HG02884 (cell line): ENCODE results near the gene SCN9A.
"Not testable (repeated sequence)": the region's sequence is repeated elsewhere in the genome, so short reads cannot be mapped to it uniquely, and the experiment has no call there.

Source experiments
- ATAC-seq: cut with Tn5 transposase; IDR thresholded peaks from one replicate; pipeline ENCODE4 v1.9.1; 2021; ENCODE audit warnings: mild to moderate bottlenecking, moderate library complexity; ENCODE audit not compliant: unreplicated experiment

Gene SCN9A

GRCh38 chr2:166376488-166376828 is 714 bp upstream of the SCN9A start:
- ATAC-seq = no peak

- no peak for ATAC-seq
These were observed 479 bp downstream of the SCN9A start for GRCh38 chr2:166375195-166375735.

DNA sequence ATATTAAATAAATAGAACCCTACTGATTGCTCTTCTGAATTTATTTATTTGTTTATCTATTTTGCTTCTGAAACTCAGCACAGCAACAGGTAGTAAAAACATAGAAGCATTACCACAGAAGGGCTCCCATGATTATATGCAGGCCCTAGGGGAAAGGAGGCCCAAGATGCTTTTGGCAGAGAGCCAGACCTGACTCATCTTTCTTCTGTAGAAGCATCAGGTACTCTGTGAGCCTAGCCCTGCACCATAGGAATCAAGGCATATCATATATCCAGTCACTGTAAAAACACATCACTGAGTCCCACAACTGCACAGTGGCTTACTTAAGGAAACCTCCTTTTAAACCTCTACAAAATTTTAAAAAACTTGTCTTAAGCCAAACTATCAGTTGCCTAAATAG is 1.8 kb downstream of the SCN9A start:
- ATAC-seq = no peak

DNA sequence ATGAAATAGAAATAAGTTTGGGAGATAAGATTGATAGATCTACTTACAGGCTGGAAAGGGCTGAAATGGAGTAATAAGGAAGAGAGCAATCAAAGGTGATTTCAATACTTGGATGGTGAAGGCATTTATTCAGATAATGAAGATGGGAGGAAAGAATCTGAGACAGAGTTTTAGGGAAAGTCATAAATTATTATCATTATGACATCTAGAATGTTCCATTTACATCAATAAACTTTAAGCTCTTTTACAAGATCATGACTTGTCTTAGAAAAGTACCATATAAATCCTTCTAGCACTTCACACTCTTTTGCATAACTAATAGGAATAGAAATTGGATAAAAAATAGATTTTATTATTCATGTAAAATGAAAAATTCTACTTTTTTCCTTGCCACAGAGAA is 2.2 kb downstream of the SCN9A start:
- no peak for ATAC-seq

DNA sequence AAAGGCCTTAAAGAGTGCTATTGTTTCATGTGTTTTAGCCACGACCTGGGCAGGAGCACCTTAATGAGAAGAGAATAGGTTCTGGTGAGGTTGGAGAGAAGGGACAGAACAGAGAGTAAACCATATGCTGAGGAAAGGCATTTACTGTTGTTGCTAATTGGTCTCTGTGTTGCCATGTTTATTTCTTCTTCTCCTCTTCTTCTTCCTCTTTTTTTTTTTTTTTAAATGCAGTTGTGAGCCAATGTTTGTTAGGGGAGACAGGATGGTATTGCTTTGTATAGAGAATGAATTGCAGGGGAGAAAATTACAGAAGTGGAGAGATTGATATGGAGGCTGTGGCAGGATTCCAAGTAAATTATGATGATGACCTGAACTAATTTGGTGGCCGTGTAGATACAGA is 2.6 kb downstream of the SCN9A start:
- no peak for ATAC-seq

- no peak for ATAC-seq
These were observed 3.7 kb downstream of the SCN9A start for GRCh38 chr2:166372046-166372445.

- no peak for ATAC-seq
These were observed 9.8 kb downstream of the SCN9A start for GRCh38 chr2:166365803-166366420.

GRCh38 chr2:166365239-166365638 is 10.5 kb downstream of the SCN9A start:
- ATAC-seq = no peak

DNA sequence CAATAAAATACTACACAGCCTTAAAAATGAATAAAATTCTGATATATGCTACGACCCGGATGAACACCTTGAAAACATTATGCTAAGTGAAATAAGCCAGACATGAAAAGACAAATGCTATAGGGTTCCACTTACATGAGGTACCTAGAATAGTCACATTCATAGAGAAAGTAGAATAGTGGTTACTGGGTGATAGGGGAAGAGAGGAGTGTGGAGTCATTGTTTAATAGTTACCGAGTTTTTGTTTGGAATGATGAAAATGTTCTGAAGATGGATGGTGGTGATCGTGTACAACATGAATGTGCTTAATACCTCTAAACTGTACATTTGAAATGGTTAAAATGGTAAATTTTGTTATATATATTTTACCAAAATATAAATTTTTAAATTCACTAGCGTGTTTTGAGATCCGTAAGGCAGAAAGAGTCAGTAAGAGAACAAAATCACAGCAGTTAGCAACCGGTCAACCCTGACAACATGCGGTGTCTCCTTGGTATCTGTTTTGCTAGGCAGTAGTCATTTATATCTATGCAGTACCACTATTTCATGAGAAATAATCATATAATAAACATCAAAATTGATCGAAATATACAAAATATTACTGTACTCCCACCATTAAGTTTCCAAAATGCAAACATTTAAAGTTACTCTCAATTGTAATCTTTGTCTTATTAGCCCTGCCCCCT is 11.1 kb downstream of the SCN9A start:
- no peak for ATAC-seq

GRCh38 chr2:166361351-166362153 is 14.2 kb downstream of the SCN9A start:
- ATAC-seq = no peak

GRCh38 chr2:166360906-166361305 is 14.8 kb downstream of the SCN9A start:
- no peak for ATAC-seq

DNA sequence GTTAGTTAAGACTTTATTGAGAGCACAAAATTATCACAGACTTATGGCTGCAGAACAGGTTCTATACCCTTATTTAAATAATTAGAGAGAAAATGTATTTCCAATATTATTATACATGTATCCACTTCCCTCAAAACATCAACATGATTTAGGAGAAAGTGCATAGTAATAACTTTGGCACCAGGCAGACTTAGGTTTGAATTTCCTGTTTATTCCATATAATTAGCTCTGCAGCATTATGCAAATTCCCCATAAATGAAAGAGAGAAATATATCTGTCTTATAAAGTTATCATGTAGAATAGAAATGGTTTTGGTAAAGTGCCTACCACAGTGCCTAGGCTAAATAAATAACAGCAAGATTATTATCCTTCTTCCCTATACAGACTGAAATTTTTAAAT is 15.3 kb downstream of the SCN9A start:
- no peak for ATAC-seq

GRCh38 chr2:166357950-166358321 is 17.8 kb downstream of the SCN9A start:
- not testable (repeated sequence) for ATAC-seq

- ATAC-seq = no peak
These were observed 18.4 kb downstream of the SCN9A start for GRCh38 chr2:166357068-166357949.

DNA sequence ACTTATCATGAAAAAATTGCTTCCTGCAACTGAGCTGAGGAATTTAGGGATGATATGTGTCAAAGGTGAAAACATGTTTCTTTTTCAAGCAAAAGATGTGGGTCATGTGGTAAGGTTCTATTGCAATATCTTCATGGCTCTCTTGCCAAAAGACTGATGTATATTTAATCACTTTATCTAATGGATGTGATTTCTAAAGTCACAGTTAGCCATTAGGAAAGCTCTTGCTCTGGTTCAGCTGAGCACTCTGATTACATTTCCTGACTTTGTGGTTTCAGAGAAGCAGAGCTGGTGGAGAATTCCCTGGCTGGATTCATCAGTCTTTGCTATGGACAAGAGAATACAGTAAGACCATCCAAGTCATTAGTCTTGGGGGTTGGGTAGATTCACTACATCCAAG is 24.4 kb downstream of the SCN9A start:
- no peak for ATAC-seq

DNA sequence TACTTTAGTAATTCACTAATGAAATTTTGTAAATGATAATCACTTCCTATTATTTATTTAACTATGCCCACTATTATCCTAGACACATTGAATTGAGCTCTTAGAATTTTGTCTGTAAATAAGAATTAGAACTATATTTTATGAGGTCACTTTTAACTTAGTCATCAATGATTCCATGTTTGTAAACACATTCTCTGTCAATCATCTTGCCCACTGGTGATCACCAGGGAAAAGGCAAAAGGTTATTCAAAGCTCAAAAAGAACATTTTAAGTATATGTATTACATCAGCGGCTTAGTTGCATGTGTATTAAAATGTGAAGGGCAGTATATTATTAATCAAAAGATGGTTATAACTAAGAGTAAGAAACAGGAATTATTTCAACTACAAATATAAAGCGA is 25.2 kb downstream of the SCN9A start:
- ATAC-seq = no peak

DNA sequence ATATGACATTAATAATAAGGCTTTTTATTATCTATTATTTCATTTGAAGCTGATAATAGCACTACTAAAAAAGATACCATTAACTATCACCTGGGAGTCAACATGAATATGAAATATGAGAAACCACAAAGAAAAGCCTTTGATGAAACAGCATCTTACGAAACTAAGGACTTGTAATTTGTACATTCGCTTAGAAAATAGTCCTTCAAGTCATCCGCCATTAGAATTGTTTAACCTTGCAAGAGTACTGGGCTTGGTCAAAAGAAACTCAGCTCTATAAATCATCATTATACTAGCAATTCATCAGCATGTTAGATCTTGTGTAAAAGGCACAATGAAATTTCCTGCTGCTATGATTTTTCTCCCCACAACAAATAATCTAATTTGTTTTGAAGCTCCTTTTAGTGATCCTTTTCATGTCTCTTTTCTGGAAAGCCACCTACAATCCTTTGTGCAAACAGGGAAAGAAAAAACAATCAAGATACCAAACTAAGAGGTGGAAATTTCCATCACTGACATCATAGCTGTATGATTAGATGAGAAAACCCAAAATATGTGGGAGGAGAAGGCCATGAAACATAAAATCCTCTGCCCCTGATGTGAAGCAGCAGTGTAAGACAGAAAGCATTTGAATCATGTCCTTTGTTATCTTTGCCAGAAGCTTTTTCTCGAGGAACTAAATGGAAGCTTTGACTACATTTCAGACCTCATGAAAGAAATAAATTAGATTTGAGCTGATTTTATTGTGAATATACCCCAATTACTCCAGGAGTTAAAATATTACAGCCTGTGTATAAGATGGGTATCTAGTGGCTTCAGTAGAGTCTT is 31.2 kb downstream of the SCN9A start:
- ATAC-seq = no peak

DNA sequence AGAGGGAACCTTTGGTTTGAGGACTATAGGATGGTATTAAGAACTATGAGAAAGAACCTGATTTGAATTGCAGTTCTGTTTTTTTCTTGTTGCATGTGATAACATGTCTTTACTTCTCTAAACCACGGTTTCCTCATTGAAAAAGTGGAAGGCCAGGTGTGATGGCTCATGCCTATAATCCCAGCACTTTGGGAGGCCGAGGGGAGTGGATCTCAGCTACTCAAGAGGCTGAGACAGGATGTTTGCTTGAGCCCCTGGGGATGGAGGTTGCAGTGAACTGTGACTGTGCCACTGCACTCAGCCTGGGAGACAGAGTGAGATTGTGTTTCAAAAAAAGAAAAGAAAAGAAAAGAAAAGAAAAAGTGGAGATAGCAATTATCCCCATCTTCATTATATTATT is 32.3 kb downstream of the SCN9A start:
- ATAC-seq = no peak

DNA sequence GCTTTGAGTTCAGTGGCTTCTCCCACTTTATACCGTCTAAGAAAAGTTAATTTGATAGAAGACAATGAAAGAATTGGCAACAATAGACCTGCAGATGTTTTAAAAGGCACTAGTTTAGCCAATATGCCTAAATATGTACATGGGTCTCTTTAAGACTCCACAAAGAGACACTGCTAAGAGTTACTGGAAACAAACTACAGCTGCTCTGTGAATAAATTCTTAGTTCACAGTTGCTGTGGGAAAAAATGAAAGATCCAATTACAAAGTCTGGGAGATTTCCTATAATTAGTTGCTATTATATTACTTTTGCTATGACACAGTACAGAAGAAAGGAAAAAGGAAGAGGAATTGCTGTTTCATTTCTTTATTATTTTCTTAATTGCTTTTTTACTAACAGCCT is 34.3 kb downstream of the SCN9A start:
- ATAC-seq = no peak

GRCh38 chr2:166338831-166339339 is 36.9 kb downstream of the SCN9A start:
- ATAC-seq = no peak
